Osteocyte (in vitro differentiated cells): Measurements from ENCODE around the gene PTPRD. TPM values are rescaled to one million over a fixed set of nuclear protein-coding genes. Genes with fewer than 3 reads are reported as not detected.

Source experiments
- DNase-seq: peaks from one replicate; pipeline ENCODE4 v3.0.0; 2021; ENCODE audit warnings: mixed read lengths; ENCODE audit not compliant: unreplicated experiment; ENCODE audit errors: extremely low spot score
- H3K27ac Mint-ChIP-seq: one replicate; pipeline ENCODE4 v1.8.0; 2021; ENCODE audit warnings: mild to moderate bottlenecking, mixed read lengths; ENCODE audit not compliant: unreplicated experiment
- H3K27me3 Mint-ChIP-seq: one replicate; pipeline ENCODE4 v1.8.0; 2021; ENCODE audit warnings: mixed read lengths; ENCODE audit not compliant: unreplicated experiment
- H3K36me3 Mint-ChIP-seq: one replicate; pipeline ENCODE4 v1.8.0; 2021; ENCODE audit warnings: mixed read lengths; ENCODE audit not compliant: unreplicated experiment
- H3K4me1 Mint-ChIP-seq: one replicate; pipeline ENCODE4 v1.8.0; 2021; ENCODE audit warnings: mixed read lengths; ENCODE audit not compliant: unreplicated experiment
- H3K4me3 Mint-ChIP-seq: one replicate; pipeline ENCODE4 v1.8.0; 2021; ENCODE audit warnings: mild to moderate bottlenecking, moderate library complexity, mixed read lengths; ENCODE audit not compliant: unreplicated experiment
- H3K9me3 Mint-ChIP-seq: one replicate; pipeline ENCODE4 v1.8.0; 2021; ENCODE audit warnings: mixed read lengths; ENCODE audit not compliant: unreplicated experiment
- total RNA-seq: library from RNA; stranded (reverse); gene quantifications from 2 replicates; pipeline ENCODE4 v1.2.1, GENCODE V29; 2021
- TF ChIP-seq, protein P1 (sequence below): fragments of 200-600 bp; sonication (generic); IDR thresholded peaks from 2 replicates; pipeline ENCODE4 v1.5.0; 2021; ENCODE audit warnings: antibody characterized with exemption, mild to moderate bottlenecking, moderate library complexity

The PTPRD gene
- total RNA-seq, 1 donor from 2014 or later: 5.4 TPM

DNA sequence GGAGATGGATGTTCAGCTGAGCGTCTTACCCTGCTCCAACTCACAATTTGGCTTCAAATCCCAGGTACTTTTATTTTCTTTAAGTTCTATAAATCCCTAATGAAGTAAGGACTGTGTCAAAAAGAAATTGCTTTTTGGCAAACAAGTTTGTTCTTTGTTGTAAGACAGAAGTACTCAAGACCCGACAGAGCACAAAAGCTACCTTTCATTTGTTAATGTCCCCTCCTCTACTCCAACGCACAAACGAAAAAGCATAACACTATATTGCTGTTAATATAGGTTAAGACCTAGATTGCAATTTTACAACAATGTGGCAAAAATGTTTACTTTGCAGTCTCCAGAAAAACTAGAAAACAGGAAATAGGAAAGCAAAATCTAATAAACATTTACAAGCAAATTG is 2217.8 kb downstream of the PTPRD start:
- Mint-ChIP-seq H3K36me3 (no peaks in the 10 kb centered on the region), H3K4me1 (no peaks in the 10 kb centered on the region), H3K4me3 (no peak overlapping the region), H3K27ac (no peak overlapping the region), H3K27me3 (peaks cover 3% of the 10 kb centered on the region), H3K9me3 (peaks cover 4% of the 10 kb centered on the region)
- TF ChIP-seq, protein P1, sequence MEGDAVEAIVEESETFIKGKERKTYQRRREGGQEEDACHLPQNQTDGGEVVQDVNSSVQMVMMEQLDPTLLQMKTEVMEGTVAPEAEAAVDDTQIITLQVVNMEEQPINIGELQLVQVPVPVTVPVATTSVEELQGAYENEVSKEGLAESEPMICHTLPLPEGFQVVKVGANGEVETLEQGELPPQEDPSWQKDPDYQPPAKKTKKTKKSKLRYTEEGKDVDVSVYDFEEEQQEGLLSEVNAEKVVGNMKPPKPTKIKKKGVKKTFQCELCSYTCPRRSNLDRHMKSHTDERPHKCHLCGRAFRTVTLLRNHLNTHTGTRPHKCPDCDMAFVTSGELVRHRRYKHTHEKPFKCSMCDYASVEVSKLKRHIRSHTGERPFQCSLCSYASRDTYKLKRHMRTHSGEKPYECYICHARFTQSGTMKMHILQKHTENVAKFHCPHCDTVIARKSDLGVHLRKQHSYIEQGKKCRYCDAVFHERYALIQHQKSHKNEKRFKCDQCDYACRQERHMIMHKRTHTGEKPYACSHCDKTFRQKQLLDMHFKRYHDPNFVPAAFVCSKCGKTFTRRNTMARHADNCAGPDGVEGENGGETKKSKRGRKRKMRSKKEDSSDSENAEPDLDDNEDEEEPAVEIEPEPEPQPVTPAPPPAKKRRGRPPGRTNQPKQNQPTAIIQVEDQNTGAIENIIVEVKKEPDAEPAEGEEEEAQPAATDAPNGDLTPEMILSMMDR: no peak
- DNase-seq: no peak

DNA sequence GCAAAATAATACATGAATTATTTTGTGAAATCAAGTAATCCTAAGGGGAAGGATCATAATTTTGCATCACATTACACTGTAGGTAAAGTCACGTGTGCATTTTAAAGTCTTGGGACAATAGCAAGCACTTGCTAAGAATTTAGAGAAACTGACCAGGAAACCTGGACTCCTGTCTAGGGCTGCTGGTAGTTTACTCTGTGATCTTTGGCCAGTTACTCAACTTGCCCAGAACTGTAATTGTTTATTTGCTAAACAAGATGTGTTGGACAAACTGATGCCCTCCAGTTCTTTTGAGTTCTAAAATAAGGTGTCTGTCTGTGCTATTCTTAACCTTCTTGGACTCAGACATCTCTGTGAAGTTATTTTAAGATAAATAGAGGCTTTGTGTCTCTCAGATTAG is 2218.5 kb downstream of the PTPRD start:
- Mint-ChIP-seq H3K4me3 (no peak overlapping the region), H3K27me3 (peaks cover 3% of the 10 kb centered on the region), H3K4me1 (peaks cover under 1% of the 10 kb centered on the region), H3K27ac (no peak overlapping the region), H3K9me3 (peaks cover 4% of the 10 kb centered on the region), H3K36me3 (no peaks in the 10 kb centered on the region)
- no peak for DNase-seq
- TF ChIP-seq, protein P1: no peak

DNA sequence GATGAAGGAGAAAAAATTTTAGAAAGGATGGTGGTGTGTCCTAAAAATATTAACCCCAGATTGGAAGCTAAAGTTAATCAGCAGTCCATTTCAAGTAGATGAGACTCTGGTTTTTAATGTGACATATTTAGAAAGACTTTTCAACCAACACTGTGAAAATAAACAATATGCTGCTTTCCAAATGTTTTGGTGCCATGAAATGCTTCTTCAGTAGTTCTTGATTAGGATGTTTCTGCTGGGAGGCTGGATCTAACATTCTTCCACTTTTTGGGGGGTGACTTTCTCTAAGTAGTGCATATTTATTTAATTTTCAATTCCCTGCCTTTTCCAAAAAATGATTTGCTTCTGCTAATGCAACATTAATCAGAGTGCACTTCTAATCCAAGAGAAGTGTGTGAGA is 2219.9 kb downstream of the PTPRD start:
- H3K9me3 Mint-ChIP-seq: peaks cover 4% of the 10 kb centered on the region
- H3K4me1 Mint-ChIP-seq: peaks cover 3% of the 10 kb centered on the region
- H3K36me3 Mint-ChIP-seq: no peaks in the 10 kb centered on the region
- H3K27ac Mint-ChIP-seq: no peak overlapping the region
- H3K4me3 Mint-ChIP-seq: no peak overlapping the region
- DNase-seq: no peak
- peaks cover 3% of the 10 kb centered on the region for H3K27me3 Mint-ChIP-seq
- TF ChIP-seq, protein P1: no peak

DNA sequence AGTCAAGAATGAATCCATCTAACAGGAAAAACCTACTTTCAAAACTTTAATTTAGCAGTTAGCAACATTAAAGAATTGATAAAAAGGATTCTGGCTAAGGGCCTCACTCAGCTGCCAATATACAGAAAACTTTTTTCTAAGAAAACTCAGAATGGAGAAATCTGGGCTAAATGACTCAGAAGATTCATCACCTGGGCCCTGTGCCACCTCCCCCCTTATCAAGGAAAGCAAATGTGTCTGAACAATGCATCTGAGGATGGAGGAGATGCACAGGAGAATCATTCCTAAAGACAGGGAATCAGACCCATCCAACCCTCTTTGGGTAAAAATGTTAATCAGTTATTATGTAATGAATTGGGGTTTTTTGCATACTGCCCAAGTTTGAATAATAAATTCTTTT is 2221.2 kb downstream of the PTPRD start:
- peaks cover 3% of the 10 kb centered on the region for H3K4me1 Mint-ChIP-seq
- TF ChIP-seq, protein P1: no peak
- H3K27ac Mint-ChIP-seq: no peak overlapping the region
- H3K9me3 Mint-ChIP-seq: peaks cover 4% of the 10 kb centered on the region
- DNase-seq: no peak
- H3K36me3 Mint-ChIP-seq: no peaks in the 10 kb centered on the region
- peaks cover 3% of the 10 kb centered on the region for H3K27me3 Mint-ChIP-seq
- H3K4me3 Mint-ChIP-seq: no peak overlapping the region

DNA sequence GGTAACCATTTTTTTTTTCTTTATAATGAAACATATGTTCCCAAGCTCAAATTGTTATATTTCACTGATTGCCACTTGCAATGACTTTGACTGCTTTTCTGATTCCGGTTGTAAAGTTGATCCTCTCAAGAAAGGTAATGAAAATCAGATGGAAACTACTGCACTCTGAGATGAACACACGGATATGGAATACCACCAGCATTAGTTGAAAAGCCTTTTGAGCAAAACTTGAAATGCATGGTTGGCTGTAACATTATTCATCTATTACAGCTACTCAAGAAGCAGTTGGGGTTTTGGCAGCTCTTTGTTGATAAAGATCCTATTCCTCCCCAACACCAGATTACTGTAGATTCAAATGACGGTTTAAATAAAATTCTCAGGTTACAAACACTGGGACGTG is 2221.7 kb downstream of the PTPRD start:
- DNase-seq: no peak
- TF ChIP-seq, protein P1: no peak
- Mint-ChIP-seq H3K36me3 (no peaks in the 10 kb centered on the region), H3K27me3 (peaks cover 3% of the 10 kb centered on the region), H3K4me3 (no peak overlapping the region), H3K4me1 (peaks cover 3% of the 10 kb centered on the region), H3K9me3 (peaks cover 4% of the 10 kb centered on the region), H3K27ac (no peak overlapping the region)
